PC-9 (cell line): ENCODE data around the gene CCDC191. TPM values are rescaled to one million over a fixed set of nuclear protein-coding genes. Genes with fewer than 3 reads are reported as not detected.

Source experiments
- BruUV-seq: library from RNA; stranded (reverse); fragments of 400-500 nt; replicated peaks from 2 replicates; lab custom pipeline; 2021; lab: Mats Ljungman, UMichigan
- CTCF ChIA-PET: fragments of 300-600 bp; sonication (Branson Sonifier 250); formaldehyde crosslinking; loops from one replicate; lab custom pipeline; 2022; ENCODE audit warnings: antibody characterized with exemption; lab: Charles Lee
- POLR2A ChIA-PET: fragments of 300-600 bp; sonication (Branson Sonifier 250); formaldehyde crosslinking; loops from one replicate; lab custom pipeline; 2022; ENCODE audit warnings: antibody characterized with exemption; ENCODE audit not compliant: unreplicated experiment; lab: Charles Lee
- DNase-seq, 2 experiments: peaks; one replicate each; pipeline versions ENCODE4 v3.0.0 to v3.0.0-alpha.2; 2015 to 2022; ENCODE audit warnings: mixed read lengths in 1 of 2
- H2AFZ ChIP-seq: fragments of 200-600 bp; sonication (generic); 2 replicates; pipeline ENCODE4 v1.8.1; 2017; ENCODE audit warnings: antibody characterized with exemption
- H3F3A ChIP-seq: fragments of 200-600 bp; sonication (generic); 2 replicates; pipeline ENCODE4 v1.8.1; 2017; ENCODE audit warnings: antibody characterized with exemption, mild to moderate bottlenecking, low read depth; ENCODE audit not compliant: insufficient read depth
- H3K27ac ChIP-seq: fragments of 200-600 bp; sonication (generic); 2 replicates; pipeline ENCODE4 v1.6.1; 2016; ENCODE audit warnings: mixed run types
- H3K27me3 ChIP-seq: fragments of 200-600 bp; sonication (generic); 2 replicates; pipeline ENCODE4 v1.6.1; 2016; ENCODE audit warnings: low read depth, mixed run types; ENCODE audit not compliant: insufficient read depth
- H3K36me3 ChIP-seq: fragments of 200-600 bp; sonication (generic); 2 replicates; pipeline ENCODE4 v1.6.1; 2016; ENCODE audit warnings: low read depth, mixed run types
- H3K4me1 ChIP-seq: fragments of 200-600 bp; sonication (generic); replicated peaks from 2 replicates; pipeline ENCODE4 v1.6.1; 2016; ENCODE audit warnings: mixed run types; ENCODE audit not compliant: insufficient read depth
- H3K4me2 ChIP-seq: fragments of 200-600 bp; sonication (generic); 2 replicates; pipeline ENCODE4 v1.6.1; 2017; ENCODE audit warnings: mixed run types
- H3K4me3 ChIP-seq: fragments of 200-600 bp; sonication (generic); 2 replicates; pipeline ENCODE4 v1.6.1; 2016; ENCODE audit warnings: mixed run types
- H3K79me2 ChIP-seq: fragments of 200-600 bp; sonication (generic); 2 replicates; pipeline ENCODE4 v1.6.1; 2017; ENCODE audit warnings: low read depth, mixed run types
- H3K9me2 ChIP-seq: fragments of 200-600 bp; sonication (generic); 2 replicates; pipeline ENCODE4 v1.8.1; 2017; ENCODE audit warnings: mild to moderate bottlenecking; ENCODE audit not compliant: insufficient read depth
- H3K9me3 ChIP-seq: fragments of 200-600 bp; sonication (generic); 2 replicates; pipeline ENCODE4 v1.8.1; 2016; ENCODE audit warnings: low read depth; ENCODE audit not compliant: insufficient read depth
- H4K20me1 ChIP-seq: fragments of 200-600 bp; sonication (generic); 2 replicates; pipeline ENCODE4 v1.8.1; 2017; ENCODE audit not compliant: insufficient read depth
- CTCF ChIP-seq: fragments of 200-600 bp; sonication (generic); conservative IDR thresholded peaks from 2 replicates; pipeline ENCODE4 v1.6.1; 2017; ENCODE audit warnings: mixed run types, antibody characterized with exemption, mild to moderate bottlenecking, moderate library complexity
- EZH2 ChIP-seq: fragments of 200-600 bp; sonication (generic); IDR thresholded peaks from 2 replicates; pipeline ENCODE4 v1.8.0; 2017; ENCODE audit warnings: antibody characterized with exemption, low read depth
- intact Hi-C: fragments of 100-400 bp; cut with micrococcal nuclease; formaldehyde crosslinking; loops from one replicate; pipeline ENCODE4 v1.10.0; 2022; ENCODE audit not compliant: unreplicated experiment
- total RNA-seq: library from RNA; stranded (reverse); gene quantifications from 2 replicates; pipeline ENCODE4 v1.2.3, GENCODE V29; 2021

The CCDC191 gene
- total RNA-seq, 1 experiment from 2014 or later = 11.0 TPM

- POLR2A ChIA-PET = no interaction called here
- Histone ChIP-seq H2AFZ (no peak overlapping the region), H3K4me2 (no peak overlapping the region), H3K36me3 (0 out of 2 replicates have a peak, but pooled peaks cover 6% of the 10 kb centered on the region), H3K27me3 (no peaks in the 10 kb centered on the region), H3K79me2 (no peaks in the 10 kb centered on the region), H3K27ac (no peak overlapping the region), H3K9me3 (no peaks in the 10 kb centered on the region), H3K4me3 (no peak overlapping the region), H3K9me2 (no peaks in the 10 kb centered on the region), H3F3A (no peaks in the 10 kb centered on the region; the same call in 1 of the 2 replicates), H3K4me1 (no peaks in the 10 kb centered on the region; the same call in 1 of the 2 replicates), H4K20me1 (no peaks in the 10 kb centered on the region)
- TF ChIP-seq CTCF (no peak), EZH2 (no peak)
- intact Hi-C loops = no loop called here
- no peak for DNase-seq
- CTCF ChIA-PET = no interaction called here
- BruUV-seq = no TSS peak
These were observed 102.6 kb downstream of the CCDC191 start for GRCh38 chr3:113953677-113954076.

DNA sequence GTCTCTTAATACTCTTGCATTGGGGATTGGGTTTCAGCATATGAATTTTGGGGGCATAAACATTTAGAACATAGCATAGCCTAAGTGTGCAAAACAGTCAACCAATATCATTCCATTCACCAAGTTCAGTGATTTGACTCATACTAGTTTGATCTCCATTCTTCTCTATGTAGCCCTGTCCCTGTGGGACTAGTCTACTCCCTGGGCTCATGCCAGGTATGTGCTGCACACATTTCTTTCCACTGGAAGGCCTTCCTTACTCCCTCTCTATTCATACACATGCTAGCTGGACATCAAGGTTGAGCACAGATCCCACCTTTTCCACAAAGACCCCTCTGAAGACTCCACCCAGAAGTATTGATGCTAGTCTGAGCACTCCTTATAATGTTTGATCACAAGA, 103.4 kb downstream of the CCDC191 start:
- intact Hi-C loops = no loop called here
- H3K9me3 ChIP-seq = no peaks in the 10 kb centered on the region

More for the DNA sequence above, 103.4 kb downstream of the CCDC191 start:
- H3K4me1 ChIP-seq = no peaks in the 10 kb centered on the region; the same call in 1 of the 2 replicates
- H3K27ac ChIP-seq = no peak overlapping the region
- no peaks in the 10 kb centered on the region for H3K9me2 ChIP-seq
- no peaks in the 10 kb centered on the region for H3K79me2 ChIP-seq
- no peak overlapping the region for H3K4me2 ChIP-seq
- no peaks in the 10 kb centered on the region; the same call in 1 of the 2 replicates for H3F3A ChIP-seq
- no peak overlapping the region for H2AFZ ChIP-seq
- POLR2A ChIA-PET = no interaction called here
- no TSS peak for BruUV-seq
- TF ChIP-seq CTCF (no peak), EZH2 (no peak)
- no peaks in the 10 kb centered on the region for H3K27me3 ChIP-seq
- CTCF ChIA-PET = no interaction called here
- H3K4me3 ChIP-seq = no peak overlapping the region
- no peaks in the 10 kb centered on the region for H4K20me1 ChIP-seq
- 0 out of 2 replicates have a peak, but pooled peaks cover 6% of the 10 kb centered on the region for H3K36me3 ChIP-seq
- DNase-seq = no peak
